HepG2 (cell line): Measurements from ENCODE around the gene C17orf58.

Source experiments
- POLR2AphosphoS5 ChIP-seq: IDR thresholded peaks from 2 replicates; pipeline ENCODE4 v1.6.1; 2012; ENCODE audit warnings: low read depth, low read length
- TAF1 ChIP-seq: sonication (generic); formaldehyde crosslinking; IDR thresholded peaks from 2 replicates; pipeline ENCODE4 v1.4.0; 2020; ENCODE audit warnings: missing genetic modification reagents
- ZNF484 ChIP-seq: sonication (generic); formaldehyde crosslinking; IDR thresholded peaks from 2 replicates; pipeline ENCODE4 v1.5.1; 2020; ENCODE audit warnings: mild to moderate bottlenecking, low read depth, missing genetic modification reagents, borderline replicate concordance
- TF ChIP-seq, protein P1 (sequence below): sonication (generic); formaldehyde crosslinking; IDR thresholded peaks from 2 replicates; pipeline ENCODE4 v1.5.0; 2020; ENCODE audit warnings: mild to moderate bottlenecking, missing genetic modification reagents, moderate library complexity

DNA sequence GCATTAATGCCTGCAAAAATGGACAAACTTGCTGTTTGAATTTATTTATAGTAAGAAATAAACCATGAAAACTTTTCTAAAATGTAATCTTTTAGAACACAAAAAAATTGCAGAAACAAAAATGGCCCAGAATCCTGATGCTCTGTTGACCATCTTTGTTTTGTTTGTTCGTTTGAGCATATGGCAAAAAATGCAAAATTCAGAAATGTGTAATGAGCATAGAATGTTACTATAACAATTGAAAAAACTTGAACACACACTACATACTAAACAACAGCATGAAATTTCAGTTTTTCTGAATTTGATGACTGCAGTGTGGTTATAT lies 38.1 kb upstream of the C17orf58 start:
- TF ChIP-seq POLR2AphosphoS5, result no peak
- TF ChIP-seq, protein P1, sequence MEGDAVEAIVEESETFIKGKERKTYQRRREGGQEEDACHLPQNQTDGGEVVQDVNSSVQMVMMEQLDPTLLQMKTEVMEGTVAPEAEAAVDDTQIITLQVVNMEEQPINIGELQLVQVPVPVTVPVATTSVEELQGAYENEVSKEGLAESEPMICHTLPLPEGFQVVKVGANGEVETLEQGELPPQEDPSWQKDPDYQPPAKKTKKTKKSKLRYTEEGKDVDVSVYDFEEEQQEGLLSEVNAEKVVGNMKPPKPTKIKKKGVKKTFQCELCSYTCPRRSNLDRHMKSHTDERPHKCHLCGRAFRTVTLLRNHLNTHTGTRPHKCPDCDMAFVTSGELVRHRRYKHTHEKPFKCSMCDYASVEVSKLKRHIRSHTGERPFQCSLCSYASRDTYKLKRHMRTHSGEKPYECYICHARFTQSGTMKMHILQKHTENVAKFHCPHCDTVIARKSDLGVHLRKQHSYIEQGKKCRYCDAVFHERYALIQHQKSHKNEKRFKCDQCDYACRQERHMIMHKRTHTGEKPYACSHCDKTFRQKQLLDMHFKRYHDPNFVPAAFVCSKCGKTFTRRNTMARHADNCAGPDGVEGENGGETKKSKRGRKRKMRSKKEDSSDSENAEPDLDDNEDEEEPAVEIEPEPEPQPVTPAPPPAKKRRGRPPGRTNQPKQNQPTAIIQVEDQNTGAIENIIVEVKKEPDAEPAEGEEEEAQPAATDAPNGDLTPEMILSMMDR, result no peak
- TF ChIP-seq TAF1, result no peak
- no peak for TF ChIP-seq ZNF484 (CRISPR knock-in tag)
